ENCODE results near the gene GPR152.
A peak's percentile ranks its signal among the peaks of the same experiment; 100 is the strongest.

Gene GPR152

DNA sequence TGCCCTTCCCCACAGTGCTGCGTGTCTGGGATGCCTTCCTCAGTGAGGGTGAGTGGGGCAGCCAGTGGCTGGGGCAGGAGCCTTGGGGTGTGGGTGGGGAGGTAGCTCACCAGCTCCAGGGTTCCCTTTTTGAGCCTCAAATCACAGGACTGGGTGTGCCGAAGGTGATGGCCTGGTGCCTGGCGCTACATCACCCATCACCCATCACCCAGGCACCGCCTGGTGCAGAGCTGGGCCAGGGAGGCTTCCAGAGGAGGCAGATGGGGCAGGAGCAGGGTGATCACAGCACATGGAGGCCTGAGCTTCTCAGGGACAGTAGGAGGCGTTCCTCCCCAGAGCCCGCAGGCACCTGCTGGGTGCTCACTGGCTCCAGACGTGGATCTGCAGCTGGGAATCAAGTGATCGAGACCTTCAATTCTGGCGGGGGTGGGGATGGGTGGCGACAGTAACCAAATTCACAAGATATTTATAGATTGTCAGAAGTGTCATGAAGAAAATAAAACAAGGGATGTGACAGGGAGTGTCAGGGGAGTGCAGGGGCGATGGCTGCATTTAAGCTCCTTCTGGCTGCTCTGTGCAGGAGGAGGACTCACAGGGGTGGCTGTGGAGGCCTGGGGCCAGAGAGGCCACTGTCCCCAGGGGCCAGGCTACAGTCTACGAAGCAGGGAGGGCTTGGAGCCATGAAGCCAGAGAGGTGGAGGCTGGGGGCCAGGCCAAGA is 45.4 kb downstream of the GPR152 start:
- Histone ChIP-seq H3K4me1 (no peaks in the 10 kb centered on the region), H3K4me2 (ENCODE audit: low read length) (no peak overlapping the region), H3K36me3 (ENCODE audit: control insufficient read depth, insufficient read depth, low read length) (no peaks in the 10 kb centered on the region), H3K9me3 (ENCODE audit: control insufficient read depth, low read length) (no peaks in the 10 kb centered on the region), H3K27me3 (ENCODE audit: control insufficient read depth, insufficient read depth, low read length) (no peaks in the 10 kb centered on the region), H3K79me2 (no peaks in the 10 kb centered on the region), H3K27ac (no peak overlapping the region), H2AFZ (no peak overlapping the region), H3K9ac (no peak overlapping the region), H3K4me3 (ENCODE audit: low read depth, low read length) (no peak overlapping the region)
- TF ChIP-seq, protein P1, sequence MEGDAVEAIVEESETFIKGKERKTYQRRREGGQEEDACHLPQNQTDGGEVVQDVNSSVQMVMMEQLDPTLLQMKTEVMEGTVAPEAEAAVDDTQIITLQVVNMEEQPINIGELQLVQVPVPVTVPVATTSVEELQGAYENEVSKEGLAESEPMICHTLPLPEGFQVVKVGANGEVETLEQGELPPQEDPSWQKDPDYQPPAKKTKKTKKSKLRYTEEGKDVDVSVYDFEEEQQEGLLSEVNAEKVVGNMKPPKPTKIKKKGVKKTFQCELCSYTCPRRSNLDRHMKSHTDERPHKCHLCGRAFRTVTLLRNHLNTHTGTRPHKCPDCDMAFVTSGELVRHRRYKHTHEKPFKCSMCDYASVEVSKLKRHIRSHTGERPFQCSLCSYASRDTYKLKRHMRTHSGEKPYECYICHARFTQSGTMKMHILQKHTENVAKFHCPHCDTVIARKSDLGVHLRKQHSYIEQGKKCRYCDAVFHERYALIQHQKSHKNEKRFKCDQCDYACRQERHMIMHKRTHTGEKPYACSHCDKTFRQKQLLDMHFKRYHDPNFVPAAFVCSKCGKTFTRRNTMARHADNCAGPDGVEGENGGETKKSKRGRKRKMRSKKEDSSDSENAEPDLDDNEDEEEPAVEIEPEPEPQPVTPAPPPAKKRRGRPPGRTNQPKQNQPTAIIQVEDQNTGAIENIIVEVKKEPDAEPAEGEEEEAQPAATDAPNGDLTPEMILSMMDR (IDR thresholded peaks at IDR 0.05) = peak; percentile 11

DNA sequence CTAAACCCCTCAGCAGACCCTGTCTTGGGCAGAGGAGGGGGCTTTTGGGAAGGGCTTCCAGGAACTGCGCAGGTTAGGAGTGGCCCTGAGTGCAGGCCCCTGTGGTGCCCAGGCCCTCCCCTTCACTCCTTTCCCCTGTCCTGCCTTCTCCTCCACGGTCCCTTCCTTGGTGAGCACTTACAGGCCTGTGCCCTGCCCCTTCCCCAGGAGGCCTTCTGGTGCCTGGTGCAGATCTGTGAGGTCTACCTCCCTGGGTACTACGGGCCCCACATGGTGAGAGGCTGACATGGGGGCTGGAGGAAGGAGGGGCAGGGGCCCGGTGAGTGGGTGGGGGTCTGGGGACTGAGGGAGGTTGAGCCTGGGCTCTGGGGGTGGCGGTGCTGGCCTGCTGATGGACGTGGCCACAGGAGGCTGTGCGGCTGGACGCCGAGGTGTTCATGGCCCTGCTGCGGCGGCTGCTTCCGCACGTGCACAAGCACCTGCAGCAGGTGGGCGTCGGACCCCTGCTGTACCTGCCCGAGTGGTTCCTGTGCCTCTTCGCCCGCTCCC is 46.0 kb downstream of the GPR152 start:
- Histone ChIP-seq H3K27me3 (ENCODE audit: control insufficient read depth, insufficient read depth, low read length) (no peaks in the 10 kb centered on the region), H2AFZ (no peak overlapping the region), H3K36me3 (ENCODE audit: control insufficient read depth, insufficient read depth, low read length) (no peaks in the 10 kb centered on the region), H3K4me3 (ENCODE audit: low read depth, low read length) (no peak overlapping the region), H3K9me3 (ENCODE audit: control insufficient read depth, low read length) (no peaks in the 10 kb centered on the region), H3K4me1 (no peaks in the 10 kb centered on the region), H3K27ac (no peak overlapping the region), H3K9ac (no peak overlapping the region), H3K4me2 (ENCODE audit: low read length) (no peak overlapping the region), H3K79me2 (no peaks in the 10 kb centered on the region)
- TF ChIP-seq, protein P1 (IDR thresholded peaks at IDR 0.05) = no peak

DNA sequence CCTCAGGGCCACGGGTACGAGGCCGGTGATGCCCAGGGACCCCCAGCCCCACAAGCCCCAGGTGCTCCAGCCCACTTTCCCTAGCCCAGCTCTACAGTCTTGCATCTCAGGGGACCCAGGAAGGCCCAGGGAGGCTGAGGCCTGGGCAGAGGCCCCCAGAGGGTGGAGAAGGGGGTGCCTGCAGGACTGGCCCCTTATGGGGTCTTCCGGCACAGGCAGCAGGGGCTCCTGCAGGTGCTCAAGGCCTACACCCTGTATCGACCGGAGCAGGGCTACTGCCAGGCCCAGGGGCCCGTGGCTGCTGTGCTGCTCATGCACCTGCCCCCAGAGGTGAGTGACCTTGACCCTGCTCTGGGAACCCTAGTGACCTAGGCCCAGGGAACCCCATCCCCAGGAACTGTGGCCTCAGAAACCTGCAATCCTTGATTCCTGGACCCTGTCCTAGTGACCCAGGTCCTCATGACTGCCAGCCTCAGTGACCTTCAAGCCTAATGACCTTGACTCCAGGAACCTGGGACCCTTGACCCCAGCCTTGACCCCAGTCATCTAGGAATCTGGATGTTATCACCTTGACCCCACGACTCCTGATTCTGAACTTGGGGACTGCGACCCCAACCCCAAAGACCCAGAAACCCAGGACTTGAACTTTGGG is 46.7 kb downstream of the GPR152 start:
- H3K27me3 ChIP-seq (ENCODE audit: control insufficient read depth, insufficient read depth, low read length) = no peaks in the 10 kb centered on the region

DNA sequence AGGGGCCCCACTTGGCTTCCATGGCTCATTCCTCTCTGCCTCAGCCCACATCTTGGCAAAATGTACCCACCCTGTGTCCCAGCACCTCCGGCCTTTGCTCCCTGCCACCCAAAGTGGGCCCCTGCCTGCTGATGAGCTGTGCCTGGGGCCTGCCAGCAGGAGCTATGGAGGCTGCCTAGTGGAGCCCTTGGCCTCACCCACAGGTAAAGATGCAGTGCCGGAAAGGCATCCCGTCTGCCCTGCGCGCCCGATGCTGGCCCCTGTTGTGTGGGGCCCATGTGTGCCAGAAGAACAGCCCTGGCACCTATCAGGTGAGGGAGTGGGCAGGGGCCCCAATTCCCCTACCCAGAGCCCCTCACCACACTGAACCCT is 47.3 kb downstream of the GPR152 start:
- Histone ChIP-seq H3K79me2 (no peaks in the 10 kb centered on the region), H3K4me1 (no peaks in the 10 kb centered on the region), H2AFZ (no peak overlapping the region), H3K27me3 (ENCODE audit: control insufficient read depth, insufficient read depth, low read length) (no peaks in the 10 kb centered on the region), H3K4me3 (ENCODE audit: low read depth, low read length) (no peak overlapping the region), H3K36me3 (ENCODE audit: control insufficient read depth, insufficient read depth, low read length) (no peaks in the 10 kb centered on the region), H3K9me3 (ENCODE audit: control insufficient read depth, low read length) (no peaks in the 10 kb centered on the region), H3K9ac (no peak overlapping the region), H3K27ac (no peak overlapping the region), H3K4me2 (ENCODE audit: low read length) (no peak overlapping the region)
- TF ChIP-seq, protein P1 (IDR thresholded peaks at IDR 0.05) = no peak

More for the DNA sequence above, 46.7 kb downstream of the GPR152 start:
- Histone ChIP-seq H3K4me2 (ENCODE audit: low read length) (no peak overlapping the region), H3K27ac (no peak overlapping the region), H3K79me2 (no peaks in the 10 kb centered on the region), H3K9me3 (ENCODE audit: control insufficient read depth, low read length) (no peaks in the 10 kb centered on the region), H3K9ac (no peak overlapping the region), H3K36me3 (ENCODE audit: control insufficient read depth, insufficient read depth, low read length) (no peaks in the 10 kb centered on the region), H2AFZ (no peak overlapping the region), H3K4me3 (ENCODE audit: low read depth, low read length) (no peak overlapping the region), H3K4me1 (no peaks in the 10 kb centered on the region)
- TF ChIP-seq, protein P1 (IDR thresholded peaks at IDR 0.05) = no peak
